GM15510 (cell line): Measurements from ENCODE around the gene GRM4.

ENCODE experiments used
- POLR2A ChIP-seq: IDR thresholded peaks from 3 replicates; pipeline ENCODE4 v1.6.1; 2011; ENCODE audit warnings: borderline replicate concordance; ENCODE audit not compliant: insufficient read length; ENCODE audit errors: extremely low read depth

The GRM4 gene

GRCh38 chr6:34074064-34074742, 71.7 kb downstream of the GRM4 start:
- no peak for TF ChIP-seq POLR2A

- TF ChIP-seq POLR2A: no peak
Observed at GRCh38 chr6:34073540-34073939, 72.3 kb downstream of the GRM4 start.

DNA sequence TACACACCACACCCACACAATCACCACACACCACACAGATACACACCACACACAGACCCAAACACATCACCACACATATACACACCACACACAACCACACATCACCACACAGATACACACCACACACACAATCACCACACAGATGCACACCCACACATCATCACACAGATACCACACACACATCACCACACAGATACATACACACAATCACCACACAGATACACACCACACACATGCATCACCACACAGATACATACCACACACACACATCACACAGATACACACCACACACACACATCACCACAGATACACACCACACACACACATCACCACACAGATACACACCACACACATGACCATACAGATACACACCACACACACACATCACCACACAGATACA, 73.2 kb downstream of the GRM4 start:
- no peak for TF ChIP-seq POLR2A

- TF ChIP-seq POLR2A: no peak
Observed at GRCh38 chr6:34071884-34072379, 74.0 kb downstream of the GRM4 start.

DNA sequence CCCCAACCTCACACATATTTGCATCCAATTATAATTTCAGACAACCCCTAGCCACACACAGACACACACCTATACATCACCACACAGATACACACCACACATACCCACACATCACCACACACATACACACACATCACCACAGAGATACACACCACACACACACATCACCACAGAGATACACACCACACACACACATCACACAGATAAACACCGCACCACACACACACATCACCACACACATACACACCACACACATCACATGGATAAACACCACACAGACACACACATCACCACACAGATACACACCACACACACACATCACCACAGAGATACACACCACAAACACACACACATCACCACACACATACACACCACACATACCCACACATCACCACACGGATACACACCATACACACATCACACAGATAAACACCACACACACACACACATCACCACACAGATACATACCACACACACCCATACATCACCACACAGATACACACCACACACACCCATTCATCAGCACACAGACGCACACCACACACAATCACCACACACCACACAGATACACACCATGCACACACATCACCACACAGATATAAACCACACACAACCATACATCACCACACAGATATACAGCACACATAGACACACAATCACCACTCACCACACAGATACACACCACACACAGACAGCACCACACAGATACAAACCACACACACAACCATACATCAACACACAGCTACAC, 74.6 kb downstream of the GRM4 start:
- no peak for TF ChIP-seq POLR2A

GRCh38 chr6:34070315-34071135, 75.4 kb downstream of the GRM4 start:
- no peak for TF ChIP-seq POLR2A

DNA sequence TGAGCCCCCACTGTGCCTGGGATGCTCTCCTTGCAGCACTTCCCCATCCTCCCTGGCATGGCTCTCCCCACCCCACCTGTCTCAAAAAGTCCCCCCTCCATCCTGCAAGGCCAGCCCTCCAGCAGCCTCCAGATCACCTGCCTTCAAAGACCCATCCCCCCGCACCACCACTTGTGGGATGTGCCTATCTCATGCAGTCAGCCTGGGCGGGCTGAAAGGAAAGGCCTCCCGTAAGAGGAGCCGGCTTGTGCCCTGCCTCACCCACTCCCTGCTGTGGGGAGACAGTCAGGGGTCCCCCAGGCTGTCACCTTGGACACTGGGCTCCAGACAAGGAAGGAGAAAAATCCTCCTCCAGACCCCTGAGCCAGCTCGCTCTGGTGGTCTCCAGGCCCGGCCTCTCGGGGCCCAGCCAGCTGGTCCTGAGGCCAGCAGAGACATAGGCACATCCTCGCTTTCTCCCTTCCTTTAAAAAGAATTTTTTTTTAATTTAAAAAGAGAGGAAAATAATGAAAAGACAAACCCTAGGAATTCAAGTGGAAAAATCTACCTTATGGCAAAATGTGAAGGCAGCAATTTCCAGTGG, 77.3 kb downstream of the GRM4 start:
- no peak for TF ChIP-seq POLR2A

DNA sequence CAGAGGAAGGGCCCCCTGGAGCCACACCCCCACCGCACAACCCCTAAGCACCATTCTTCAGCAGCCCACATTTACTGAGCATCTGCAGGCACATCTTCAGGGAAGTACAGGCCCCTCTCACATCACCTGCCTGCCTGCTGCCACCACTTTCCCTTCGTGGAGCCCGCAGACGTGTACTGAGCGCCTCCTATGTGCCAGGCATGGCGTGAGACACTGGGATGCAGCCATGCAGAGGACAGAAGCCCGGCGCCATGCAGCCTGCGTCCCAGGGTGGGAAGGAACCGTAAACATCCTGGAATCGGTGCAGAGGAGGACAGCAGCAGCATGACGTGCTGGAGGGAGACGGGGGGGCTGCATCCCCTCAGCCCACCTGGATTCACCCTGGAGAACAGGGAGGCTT, 78.1 kb downstream of the GRM4 start:
- no peak for TF ChIP-seq POLR2A

DNA sequence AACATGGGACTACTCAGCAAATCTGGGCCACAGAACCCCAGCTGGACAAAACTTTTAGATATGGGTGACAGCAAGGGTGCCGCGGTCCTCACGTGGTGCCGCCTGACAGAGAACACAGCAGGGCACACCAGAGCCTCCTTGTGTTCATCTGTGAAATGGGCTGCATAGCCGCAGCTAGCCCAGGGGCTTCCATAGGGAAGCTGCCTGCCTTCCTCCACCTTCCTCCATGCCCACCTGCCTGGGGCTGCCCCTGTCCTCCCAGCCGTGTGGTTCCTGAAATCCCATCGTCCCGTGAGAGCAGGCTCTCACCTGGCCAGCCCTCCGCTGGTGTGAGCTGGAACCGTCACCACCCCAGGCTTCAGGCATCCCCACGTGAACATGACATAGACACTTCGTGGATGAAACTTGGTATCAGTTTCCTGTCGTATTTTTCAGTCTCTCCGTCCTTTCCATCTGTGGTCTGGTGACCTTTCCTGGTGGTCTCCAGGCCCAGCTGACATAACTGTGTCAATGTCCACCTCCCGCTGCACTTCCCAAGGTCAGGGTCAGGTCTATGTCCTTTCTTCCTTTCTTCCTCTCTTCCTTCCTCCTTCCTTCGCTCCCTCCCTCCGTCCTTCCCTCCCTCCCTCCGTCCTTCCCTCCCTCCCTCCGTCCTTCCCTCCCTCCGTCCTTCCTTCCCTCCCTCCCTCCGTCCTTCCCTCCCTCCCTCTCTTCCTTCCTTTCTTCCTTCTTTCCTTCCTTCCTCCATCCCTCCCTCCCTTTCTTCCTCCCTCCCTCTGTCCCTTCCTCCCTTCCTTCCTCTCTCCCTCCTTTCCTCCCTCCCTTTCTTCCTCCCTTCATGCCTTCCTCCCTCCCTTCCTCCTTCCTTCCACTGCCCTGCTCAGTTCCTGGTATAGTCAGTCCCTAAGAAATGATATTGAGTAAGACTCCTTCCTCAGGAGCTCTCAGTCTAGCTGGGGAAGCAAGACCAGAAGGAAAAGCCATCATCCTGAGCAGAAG, 78.8 kb downstream of the GRM4 start:
- TF ChIP-seq POLR2A: no peak

DNA sequence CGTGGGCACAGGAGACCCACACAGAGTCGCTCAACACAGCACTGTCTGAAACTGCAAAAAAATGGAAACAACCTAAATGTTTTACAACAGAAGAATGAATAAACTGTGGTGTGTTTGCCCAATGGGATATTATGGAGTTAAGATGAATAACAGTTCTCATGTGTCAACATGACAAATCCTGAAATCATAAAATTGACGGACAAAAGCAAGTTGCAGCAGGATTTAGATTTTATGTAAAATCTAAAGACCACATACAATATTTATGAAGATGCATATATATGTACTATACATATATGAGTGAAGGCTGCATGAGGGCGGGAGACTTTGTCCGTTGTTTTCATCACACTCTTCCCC, 79.7 kb downstream of the GRM4 start:
- no peak for TF ChIP-seq POLR2A

DNA sequence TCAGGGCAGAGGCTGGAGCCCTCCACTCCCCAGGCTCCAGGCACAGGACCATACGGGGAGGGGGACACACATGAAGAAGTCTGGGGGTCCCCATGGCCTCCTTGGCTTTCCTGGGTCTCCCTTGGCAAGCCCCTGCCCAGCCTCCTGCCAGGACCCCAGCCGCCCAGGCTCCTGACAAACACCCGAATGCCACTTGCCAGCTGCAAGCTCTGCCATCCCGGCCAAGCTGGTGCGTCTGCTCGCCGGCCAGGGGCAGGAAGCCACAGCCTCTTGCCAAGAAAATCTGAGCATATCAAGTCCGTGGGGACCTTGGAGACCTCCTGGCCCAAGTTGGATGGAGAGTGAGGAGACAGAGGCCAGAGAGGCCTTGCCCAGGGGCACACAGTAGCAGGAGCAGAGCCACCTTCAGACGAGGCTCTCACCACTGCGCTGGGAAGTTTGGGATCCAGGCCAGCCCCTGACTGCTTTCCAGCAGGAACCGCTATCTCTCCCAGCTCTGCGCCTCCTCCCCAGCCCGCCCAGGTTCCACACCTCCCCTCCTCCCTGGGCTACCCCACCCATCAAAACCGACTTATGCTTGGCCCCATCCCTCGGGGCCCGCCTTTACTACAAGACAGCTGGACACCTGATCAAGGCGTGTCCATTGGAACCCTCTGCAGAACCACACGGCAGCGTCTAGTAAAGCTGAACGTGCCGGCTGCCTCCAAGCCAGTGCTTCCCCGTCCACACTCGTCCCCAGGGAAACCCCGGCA, 80.2 kb downstream of the GRM4 start:
- TF ChIP-seq POLR2A: no peak

DNA sequence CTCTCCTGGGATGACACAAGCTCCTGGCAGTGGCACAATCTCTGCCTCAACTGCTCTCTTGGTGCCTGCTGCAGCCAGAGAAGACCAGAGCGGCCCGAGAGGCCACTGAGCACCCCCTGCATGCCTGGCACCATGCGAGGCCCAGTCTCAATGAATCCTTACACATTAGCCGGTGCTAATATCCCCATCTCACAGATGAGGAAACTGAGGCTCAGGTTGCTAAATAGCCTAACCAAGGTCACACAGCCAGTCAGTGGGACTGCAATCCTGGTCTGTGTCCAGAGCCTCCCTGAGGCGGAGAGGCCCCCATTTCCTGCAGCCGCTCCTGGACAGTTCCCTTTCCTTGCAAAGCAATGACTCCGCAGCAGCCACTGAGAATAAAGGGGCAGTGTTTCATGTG, 81.2 kb downstream of the GRM4 start:
- TF ChIP-seq POLR2A: no peak

GRCh38 chr6:34063651-34064050, 82.2 kb downstream of the GRM4 start:
- TF ChIP-seq POLR2A: no peak
